HG02642 (cell line): ENCODE results near the gene SCNN1G.
"Not testable (repeated sequence)": the region's sequence is repeated elsewhere in the genome, so short reads cannot be mapped to it uniquely, and the experiment has no call there.

Source experiments
- ATAC-seq: cut with Tn5 transposase; IDR thresholded peaks from one replicate; pipeline ENCODE4 v1.9.1; 2021; ENCODE audit warnings: mild to moderate bottlenecking; ENCODE audit not compliant: unreplicated experiment, poor library complexity

The SCNN1G gene, protein sequence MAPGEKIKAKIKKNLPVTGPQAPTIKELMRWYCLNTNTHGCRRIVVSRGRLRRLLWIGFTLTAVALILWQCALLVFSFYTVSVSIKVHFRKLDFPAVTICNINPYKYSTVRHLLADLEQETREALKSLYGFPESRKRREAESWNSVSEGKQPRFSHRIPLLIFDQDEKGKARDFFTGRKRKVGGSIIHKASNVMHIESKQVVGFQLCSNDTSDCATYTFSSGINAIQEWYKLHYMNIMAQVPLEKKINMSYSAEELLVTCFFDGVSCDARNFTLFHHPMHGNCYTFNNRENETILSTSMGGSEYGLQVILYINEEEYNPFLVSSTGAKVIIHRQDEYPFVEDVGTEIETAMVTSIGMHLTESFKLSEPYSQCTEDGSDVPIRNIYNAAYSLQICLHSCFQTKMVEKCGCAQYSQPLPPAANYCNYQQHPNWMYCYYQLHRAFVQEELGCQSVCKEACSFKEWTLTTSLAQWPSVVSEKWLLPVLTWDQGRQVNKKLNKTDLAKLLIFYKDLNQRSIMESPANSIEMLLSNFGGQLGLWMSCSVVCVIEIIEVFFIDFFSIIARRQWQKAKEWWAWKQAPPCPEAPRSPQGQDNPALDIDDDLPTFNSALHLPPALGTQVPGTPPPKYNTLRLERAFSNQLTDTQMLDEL

DNA sequence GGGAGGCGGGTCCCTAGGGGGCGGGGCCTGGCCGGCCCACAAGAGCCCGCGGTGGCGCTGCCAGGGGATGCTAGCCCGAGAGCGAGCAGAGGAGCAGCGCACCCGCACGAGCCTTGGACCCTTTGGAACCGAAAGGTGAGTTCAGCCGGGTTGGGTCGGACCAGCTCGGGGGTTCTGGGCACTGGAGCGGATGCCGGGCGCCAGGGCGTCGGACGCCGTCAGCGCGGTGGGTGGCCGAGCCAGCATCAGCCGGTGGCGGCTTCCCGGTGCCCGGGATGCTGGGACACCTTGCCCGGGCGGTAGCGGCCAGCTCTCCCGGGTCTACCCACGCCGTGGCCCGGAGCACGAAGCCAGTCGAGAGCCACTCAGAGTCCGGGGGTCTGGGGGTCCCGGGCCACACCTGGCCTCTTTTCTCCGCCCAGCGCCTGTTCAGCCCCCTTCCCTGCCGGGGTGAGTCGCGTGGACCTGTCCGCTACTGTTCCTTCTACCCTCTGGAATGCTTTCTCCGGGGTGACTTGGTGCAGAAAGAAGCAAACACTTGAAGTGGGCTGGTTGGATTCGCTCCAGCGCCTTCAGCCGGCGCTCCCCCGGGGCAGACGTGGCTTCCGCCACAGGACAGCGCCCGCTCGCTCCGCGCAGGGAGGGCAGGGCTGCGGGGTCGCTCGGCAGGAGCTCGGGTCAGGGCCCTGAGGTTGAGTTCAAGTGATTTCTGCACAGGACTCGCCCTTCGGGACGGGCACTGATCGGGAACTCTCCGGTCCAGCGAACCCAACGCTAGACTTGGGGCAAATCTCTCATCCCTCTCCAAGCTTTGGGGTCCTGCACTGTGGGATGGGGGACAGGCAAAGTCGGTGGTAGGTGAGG lies at the start of gene SCNN1G:
Gene SCNN1G (plus strand): TSS at position 67 of the 864 bp plus-strand sequence. CDS start 3,527 bp downstream, outside the sequence.
- ATAC-seq: peak; percentile 25

DNA sequence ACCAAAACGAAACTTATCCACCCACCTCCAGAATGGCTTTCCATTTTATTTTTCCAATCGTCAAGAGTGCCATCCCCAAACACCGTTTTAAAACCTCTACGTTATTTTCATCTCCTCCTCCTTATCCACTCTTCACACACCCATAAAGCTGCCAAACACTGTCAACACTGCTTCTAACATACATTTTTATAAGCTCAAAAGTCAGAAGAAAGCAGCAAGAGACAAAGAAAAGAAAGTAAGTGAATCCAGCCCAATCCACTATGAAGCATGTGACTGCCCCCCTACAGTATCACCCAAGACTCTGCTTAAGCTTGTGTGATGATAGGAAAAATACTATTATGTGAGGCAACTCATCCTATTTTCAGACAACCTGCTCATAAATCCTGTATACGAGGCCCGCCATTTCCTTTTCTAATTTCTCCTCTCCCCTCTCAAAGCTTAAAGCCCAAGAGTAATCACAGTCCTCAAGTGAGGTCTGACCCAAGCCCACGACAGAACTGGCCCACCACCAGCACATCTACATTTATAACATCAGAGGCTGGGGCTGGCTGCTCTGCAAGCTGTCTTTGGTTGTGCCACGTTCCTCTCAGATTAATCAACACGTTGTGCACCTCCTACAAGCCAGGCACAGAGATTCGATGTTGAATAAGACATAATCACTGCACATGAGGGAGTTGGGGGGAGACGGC lies 49.6 kb upstream of the SCNN1G start:
- no peak for ATAC-seq

DNA sequence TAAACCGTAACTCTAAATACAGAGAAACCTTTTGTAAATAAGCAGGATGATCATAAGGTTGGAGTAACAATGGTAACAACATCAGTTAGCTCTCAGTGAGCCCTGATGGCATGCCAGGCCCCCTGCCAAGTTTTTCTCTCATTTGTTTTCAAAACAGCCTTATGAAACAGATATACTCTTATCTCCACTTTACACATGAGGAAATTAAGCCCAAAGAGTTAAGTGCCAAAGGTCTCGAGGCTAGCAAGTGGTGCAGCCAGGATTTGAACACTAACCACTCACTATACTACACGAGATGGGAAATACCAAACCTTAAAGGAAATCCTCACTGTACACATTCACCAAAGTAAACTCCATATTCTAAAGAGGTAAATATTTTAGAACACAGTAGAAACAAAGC lies 48.3 kb upstream of the SCNN1G start:
- no peak for ATAC-seq

DNA sequence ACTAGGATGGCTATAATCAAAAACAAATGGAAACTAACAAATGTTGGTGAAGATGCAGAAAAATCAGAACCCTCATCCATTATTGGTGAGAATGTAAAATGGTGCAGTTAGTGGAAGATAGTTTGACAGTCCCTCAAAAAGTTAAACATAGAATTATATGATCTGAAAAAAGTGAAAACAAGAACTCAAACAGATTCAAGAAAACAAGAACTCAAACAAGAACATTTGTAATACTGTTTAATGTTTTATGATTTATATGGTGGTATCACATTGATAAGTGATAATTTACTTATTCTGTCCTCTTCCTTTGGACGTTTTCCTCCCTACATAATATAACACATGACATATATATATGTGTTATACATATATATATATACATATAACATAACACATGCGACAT lies 45.3 kb upstream of the SCNN1G start:
- ATAC-seq: no peak

DNA sequence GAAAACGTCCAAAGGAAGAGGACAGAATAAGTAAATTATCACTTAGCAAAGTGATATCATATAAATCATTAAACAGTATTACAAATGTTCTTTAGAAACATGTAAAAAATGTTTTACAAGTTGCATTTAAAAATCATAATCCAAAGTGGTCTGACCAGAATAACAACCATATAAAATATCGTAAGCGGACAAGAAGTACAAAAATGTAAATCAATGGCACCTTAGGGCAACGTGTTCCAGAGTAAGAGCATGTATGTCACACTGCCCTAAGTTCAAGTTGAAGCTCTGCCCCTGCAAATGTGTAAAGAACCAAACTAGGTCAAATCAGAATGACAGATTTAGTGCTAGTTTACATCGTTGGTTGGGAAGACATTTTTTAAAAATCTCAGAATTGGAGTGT lies 44.7 kb upstream of the SCNN1G start:
- no peak for ATAC-seq

DNA sequence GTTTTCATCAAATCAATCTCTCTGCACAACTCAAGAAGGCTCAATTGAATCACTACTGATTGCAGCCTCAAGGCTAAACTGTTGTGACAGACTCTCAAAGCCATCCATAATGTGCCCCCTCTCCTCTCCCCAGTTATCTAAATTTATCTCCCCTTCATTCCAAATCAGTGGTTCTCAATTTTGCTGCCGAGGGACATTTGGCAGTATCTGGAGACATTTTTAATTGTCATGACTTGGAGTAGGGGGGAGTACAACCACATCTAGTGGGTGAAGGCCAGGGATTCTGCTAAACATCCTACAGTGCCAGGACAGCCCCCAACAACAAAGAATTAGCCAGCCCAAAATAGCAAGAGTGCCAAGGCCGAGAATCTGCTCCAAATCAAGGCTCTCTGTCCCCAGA lies 42.4 kb upstream of the SCNN1G start:
- no peak for ATAC-seq

DNA sequence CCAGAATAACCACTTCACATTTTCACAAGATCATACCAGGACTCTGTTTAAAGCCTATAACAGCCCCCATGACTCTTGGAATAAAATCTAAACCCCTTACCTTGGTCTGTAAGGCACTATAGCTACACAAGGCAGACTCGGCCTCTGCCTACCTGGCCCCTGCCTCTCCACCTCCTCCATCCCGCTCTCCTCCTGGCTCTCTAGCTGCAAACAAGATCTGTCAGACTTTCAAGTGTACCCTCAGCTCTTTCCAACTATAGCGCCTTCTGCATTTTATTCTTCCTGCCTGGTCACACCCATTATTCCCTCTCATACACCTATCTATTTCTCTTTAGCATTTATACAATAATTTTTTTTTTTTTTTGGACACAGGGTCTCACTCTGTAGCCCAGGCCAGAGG lies 41.5 kb upstream of the SCNN1G start:
- ATAC-seq: no peak

DNA sequence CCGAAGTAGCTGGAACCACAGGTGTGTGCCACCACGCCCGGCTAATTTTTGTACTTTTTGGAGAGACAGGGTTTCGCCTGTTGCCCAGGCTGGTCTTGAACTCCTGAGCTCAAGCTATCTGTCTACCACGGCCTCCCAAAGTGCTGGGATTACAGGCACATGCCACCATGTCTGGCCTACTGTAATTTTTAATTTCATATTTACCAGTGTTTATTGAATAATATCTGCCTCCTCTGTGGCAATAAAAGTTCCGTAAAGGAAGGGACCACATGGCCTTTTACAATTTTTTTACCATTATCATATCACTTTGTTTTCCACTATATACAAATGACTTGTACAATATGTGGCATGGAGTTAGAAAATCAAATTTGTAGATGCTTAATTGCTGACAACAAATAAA lies 41.0 kb upstream of the SCNN1G start:
- no peak for ATAC-seq

DNA sequence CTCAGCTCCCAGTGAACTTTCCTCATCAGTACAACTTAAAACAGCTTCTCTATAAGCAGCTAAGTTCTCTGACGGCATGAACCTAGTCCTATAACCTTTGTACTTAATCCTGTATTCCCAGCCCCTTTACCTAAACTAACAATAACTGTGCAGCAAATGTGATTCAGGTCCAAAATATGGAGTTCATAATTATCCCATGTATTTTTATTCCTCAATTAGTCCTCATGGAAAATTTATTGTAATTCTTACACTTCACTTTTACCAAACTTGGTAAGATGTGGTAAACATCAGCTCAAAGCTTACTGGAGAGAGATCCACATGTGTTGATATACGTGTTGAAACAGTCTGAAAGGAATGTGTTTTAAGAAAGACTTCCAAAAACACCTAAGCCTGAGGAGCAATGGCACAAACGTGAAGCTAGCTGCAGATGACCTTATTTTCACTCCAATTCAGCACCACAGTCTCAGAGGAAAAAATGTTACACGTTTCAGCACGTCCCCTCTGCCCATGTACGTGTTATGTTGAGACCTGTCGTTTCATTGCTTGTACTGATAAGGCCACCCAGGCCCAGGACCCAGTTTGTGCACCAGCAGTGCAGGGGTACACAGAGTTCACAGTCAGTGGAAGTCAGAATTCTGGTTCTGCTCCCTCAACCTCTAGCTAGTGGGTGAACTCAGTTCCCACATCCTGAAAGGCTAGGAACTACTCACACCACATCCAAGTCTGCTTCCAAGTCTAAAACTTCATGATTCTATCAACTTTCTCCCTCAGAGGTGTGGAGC lies 40.4 kb upstream of the SCNN1G start:
- ATAC-seq: no peak

DNA sequence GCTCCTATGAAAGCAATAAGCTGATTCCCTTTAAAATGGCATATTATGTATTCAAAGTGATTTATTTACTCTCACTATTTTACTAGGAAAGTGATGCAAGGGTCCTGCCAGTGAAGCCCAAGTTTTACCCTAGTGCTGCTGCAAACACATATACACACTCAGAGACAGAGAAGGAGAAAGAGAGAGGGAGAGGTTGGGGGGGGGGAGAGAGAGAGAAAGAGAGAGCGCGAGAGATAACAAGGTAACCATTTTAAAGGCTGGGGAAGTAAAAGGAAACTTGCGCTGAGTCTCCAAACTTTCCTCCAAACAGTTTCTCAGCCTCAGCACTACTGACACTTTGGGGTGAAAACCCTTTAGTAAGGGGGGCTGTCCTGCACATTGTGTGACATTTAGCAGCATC lies 39.2 kb upstream of the SCNN1G start:
- no peak for ATAC-seq

DNA sequence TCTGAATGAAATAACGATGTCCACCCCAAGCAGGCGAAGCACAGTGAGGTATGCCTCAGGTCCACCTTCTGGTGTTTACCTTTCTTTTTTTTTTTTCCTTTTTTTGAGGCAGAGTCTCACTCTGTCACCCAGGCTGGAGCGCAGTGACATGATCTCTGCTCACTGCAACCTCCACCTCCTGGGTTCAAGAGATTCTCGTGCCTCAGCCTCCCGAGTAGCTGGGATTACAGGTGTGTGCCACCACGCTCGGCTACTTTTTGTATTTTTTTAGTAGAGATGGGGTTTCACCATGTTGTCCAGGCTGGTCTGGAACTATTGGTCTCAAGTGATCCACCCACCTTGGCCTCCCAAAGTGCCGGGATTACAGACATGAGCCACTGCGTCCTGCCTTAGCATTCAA lies 38.2 kb upstream of the SCNN1G start:
- ATAC-seq: not testable (repeated sequence)

DNA sequence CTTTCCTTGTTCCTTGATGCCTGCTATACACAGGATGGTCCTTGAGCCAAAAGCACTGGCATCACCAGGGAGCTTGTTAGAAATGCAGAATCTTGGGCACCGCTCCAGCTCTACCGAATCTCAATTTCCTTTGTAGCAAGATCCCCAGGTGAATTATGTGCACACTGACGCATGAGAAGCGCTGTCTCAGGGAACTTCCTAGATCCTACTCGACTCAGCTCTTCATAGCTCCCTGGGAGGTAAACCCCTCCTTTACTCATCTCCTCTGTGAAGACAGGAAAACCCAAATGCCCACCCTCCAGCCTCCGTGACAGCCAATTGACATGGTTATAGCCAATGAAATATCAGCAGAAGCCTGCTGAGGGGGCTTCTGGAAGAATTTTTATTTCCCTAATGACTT lies 37.4 kb upstream of the SCNN1G start:
- ATAC-seq: no peak

DNA sequence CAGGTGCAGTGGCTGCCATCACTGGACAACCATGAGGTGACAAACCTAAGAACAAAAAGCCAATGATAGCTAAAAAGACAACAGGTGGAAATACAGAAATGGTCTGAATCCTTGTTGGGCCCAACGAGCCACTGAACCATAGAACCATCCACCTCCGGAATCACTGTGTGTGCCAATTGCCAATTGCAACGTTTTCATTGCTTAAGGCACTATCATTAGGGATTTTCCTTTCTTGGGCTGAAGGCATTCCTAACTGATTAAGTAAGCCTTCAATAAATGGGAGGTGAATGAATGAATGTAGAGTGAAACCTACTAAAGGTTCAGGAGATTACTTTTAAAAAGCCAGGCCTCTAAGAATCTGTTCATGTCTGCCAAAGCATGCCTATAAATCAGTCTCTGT lies 36.9 kb upstream of the SCNN1G start:
- ATAC-seq: no peak

DNA sequence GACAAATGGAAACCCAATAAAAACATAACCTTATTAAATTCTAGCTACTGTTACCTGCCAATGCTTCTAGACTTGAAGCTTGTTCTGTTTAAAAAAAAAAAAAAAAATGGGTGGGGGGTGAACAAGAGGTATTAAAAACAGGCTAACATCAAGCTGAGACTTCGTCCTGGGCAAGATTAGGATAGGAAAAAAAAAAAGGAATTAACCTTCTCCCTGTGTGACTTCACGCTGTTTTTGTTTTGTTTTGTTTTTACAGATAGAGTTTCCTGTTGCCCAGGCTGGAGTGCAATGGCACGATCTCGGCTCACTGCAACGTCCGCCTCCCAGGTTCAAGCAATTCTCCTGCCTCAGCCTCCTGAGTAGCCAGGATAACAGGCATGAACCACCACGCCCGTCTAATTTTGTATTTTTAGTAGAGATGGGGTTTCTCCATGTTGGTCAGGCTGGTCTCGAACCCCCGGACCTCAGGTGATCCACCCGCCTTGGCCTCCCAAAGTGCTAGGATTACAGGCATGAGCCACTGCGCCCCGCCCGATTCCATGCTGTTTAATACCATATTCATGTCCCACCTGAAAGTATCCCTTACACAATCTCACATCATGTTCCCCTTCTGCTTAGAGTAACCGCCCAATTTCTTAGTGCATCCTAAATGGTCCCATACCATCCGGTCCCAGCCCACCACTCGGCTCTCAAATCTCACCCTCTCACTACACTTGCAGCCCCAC lies 35.5 kb upstream of the SCNN1G start:
- ATAC-seq: no peak

DNA sequence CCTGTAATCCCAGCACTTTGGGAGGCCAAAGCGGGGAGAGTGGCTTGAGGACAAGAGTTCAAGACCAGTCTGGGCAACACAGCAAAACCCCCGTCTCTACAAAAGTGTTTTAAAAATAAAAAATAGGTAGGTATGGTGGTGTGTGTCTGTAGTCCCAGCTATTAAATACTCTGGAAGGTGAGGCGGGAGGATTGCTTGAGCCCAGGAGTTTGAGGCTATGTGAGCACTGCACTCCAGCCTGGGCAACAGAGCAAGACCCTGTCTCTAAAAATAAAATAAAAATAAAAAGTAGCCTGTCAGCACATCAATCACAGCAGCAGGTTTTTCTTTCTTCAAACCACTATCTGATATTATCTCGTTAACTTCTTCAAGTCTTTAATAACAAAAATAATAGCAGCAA lies 34.9 kb upstream of the SCNN1G start:
- ATAC-seq: no peak

DNA sequence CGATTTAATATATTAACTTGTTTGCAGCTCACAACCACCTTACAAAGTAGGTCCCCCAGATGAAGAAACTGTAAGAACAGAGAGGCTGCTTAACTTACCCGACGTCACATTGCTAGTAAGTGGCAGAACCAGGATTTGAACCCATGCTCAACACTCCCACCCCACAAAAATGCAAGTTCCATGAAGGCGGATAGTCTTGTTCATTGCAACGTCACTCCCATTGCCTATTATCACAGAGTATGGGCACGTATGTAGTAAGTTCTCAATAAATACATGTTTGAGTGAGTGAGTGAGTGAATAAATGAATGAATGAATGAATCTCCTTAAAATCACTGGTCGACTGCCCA lies 34.4 kb upstream of the SCNN1G start:
- ATAC-seq: no peak

DNA sequence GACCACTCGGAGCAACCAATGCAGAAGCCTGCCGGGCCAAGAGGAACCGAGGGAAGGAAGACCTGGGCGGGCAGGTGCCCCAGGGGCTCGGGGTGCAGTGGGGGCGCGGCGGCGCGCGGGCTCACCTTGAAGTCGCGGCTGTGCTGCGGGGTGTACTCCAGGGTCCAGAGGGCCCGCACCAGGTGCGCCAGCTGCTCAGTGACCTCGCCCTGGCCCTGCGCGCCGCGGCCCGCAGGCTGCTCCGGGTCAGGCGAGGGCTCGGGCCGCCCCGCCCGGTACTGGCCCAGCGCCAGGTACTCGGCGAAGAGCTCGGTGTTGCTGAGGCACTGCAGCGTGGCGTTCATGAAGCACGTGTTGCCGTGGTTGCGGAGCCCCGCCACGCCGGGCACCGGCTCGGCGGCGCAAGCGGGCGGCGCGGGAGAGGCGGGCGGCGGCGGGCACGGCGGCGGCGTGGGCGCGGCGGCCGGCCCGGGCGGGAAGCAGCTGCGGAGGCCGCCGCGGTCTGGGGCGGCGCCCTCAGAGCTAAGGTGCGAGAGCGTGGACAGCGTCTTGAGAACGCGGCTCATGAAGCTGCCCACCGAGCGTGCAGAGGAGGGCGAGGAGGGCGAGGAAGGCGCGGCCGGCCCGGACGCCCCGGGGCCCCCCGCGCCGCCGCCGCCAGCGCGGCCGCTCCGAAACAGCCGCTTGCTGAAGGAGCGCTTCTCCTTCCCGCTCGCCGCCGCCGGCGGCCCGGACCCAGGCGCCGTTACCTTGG lies 33.9 kb upstream of the SCNN1G start:
- peak; percentile 49 for ATAC-seq

DNA sequence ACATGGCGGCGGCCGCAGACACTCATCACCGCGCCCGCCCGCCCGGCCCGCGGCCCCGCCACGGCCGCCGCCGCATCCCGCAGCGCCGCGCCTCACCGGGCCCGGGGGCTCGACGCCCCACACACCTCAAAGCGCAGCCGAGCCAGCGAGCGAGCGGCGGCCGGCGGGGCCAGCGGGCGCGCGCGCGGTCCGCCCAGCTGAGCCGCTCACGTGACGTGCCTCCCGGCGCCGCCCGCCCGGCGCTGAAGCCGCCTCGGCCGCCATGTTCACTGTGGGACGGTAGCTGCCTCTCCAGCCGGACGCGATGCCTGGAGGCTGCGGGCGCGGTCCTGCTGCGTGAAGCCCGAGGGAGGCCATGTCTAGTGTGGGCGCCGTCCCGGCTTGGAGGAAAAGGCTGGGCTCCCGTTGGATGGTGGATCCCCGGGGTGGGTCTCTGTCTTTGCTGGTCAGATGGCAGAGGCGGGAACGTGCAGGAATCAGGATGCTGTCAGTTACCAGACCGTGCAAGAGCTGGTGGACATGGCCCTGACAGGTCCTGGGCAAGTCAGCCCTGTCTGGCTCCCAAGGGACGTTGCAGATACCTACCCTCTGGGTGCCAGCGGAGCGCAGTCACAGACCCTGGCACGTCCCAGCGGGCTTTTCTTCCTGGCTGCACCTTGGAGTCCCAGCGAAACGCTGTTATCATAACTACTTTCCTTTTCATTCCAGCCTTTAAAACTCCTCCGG lies 33.1 kb upstream of the SCNN1G start, which contains the start of gene USP31:
Gene USP31 (minus strand): TSS at position 186 of the 726 bp plus-strand sequence. CDS start 182 bp downstream, at position 4.
- peak; percentile 94 for ATAC-seq
